NCI-H524 (cell line): ENCODE results near the gene PTPMT1.
A peak's percentile ranks its signal among the peaks of the same experiment; 100 is the strongest.
"Not testable (repeated sequence)": the region's sequence is repeated elsewhere in the genome, so short reads cannot be mapped to it uniquely, and the experiment has no call there.

Experiments
- DNase-seq, 2 experiments: peaks; one replicate each; lab custom pipeline; 2025; lab: John Stamatoyannopoulos, UW

Gene PTPMT1

DNA sequence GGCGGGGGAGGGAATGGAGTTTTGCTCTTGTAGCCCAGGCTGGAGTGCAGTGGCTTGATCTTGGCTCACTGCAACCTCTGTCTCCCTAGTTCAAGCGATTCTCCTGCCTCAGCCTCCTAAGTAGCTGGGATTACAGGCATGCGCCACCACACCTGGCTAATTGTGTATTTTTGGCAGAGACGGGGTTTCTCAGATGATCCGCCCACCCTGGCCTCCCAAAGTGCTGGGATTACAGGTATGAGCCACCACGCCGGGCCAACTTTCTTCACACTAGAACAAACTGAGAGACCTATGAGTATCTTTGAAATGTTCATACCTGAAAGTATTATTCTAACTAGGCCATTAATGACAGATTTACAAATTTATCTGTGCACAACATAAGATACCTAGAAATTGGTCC lies 19.1 kb upstream of the PTPMT1 start:
- not testable (repeated sequence) for DNase-seq

DNA sequence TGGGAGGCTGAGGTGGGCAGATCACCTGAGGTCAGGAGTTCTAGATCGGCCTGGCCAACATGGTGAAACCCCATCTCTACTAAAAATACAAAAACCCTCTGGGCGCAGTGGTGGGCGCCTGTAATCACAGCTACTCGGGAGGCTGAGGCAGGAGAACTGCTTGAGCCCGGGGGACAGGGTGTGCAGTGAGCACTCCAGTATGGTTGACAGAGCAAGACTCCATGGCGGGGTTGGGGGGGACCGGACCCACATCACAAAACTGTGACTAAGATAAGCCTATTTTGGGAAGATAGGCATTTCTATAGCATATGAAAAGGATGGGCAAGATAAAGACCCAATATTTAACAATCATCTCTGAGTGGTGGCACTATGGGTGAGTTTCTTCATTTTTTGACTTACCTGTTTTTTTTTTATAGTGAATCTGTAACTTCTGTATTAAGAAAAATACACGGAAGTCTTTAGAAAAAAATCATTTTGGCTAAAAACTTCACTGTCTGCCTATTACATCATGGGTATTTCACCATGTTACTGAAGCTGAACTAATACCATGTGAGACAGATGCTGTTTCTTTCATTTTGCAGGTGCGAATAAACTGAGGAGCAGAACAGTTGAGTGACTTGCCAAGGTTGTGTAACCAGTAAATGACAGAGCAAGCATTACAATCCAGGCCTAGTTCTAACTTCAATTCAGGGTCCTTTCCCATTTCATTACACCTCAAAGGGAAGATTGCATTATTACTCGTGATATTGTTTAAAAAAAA lies 14.9 kb upstream of the PTPMT1 start:
- DNase-seq, result no peak

DNA sequence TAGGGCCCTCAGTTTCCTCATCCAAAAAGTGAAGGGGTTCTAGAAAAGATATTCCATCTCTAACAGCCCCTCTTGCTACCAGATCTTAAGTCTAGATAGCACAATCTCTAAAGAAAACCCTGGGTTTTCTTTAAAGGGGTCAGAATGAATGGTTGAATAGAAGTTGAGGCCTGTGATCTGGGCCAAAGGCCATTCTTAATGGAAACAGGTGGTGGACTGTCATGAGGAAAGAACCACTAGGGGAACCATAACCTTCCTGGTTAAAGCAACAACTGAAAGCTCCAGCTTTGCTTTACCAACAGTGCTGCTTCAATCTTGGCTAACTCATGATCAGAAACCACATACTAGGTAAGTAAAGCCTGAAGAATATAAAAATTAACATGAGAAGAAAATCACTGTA lies 14.3 kb upstream of the PTPMT1 start:
- DNase-seq, result peak in 1 of 2 experiments; percentile 12

DNA sequence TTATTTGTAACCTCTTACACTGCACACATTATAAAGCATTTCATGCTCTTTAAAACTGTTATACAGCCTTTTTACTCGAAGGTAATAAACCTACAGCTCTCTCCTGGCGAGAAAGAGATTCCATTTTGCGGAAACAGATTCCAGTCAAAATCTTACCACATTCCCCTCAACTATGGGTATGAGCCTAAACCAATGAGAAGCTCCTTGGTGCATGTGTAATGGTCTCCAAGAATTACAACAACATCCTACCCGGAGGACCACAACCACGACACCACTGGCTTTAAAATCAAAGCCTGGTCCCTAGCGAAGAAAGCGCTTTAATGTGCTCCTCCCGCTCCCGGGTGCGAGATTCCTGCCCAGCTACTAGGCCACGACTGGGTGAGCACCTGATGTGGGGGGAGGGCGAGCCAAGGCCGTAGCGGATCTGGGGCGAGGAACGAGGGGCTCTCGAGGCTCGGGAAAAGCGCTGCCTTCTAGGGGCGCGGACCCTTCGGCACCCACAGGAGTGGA lies 13.3 kb upstream of the PTPMT1 start:
- DNase-seq, result peak in 1 of 2 experiments; percentile 25

DNA sequence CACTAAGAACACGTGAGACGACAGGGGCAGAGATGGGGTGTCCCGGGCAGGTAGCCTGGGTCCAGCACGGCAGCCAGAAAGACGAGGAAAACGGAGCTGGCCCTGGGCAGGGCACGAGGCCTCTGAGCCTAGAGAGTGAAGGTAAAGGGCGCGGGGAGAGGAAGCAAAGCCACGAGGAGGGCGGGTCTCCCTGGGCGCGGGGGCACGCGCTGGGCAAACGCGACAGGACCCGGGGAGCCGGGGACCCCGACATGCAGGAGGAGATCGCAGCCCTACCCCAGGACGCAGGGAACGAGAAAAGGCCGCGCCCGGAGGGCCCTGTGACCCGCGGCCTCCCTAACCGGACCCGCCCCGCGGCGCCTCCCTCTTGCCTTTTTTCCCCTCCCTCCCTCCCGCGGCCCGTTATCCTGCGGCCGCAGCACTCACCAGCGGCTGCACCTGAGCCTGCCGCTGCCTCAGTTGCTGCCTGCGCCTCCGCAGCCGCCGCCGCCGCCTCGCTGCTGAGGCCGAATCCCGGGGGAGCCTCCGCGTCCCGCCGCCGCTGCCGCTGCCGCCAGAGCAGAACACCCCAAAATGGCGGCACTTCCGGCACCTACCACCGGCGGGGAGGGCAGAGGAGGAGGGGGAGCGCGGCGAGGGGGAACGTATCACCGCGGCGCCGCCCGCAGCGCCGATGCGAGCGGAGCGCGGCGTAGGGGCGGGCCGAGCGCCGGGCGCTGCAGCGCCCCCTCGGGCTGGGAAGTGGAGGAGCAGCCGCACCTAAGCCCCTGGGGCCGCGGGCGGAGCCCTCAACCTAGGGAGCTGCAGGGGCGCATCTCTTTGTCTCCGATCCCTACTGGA lies 12.6 kb upstream of the PTPMT1 start, which contains the start of gene CELF1:
CELF1 (minus strand) TSS at position 567 of the 840 bp plus-strand sequence. CDS start 53,609 bp downstream, outside the sequence.
- DNase-seq, result peak; percentile 68 to 89

DNA sequence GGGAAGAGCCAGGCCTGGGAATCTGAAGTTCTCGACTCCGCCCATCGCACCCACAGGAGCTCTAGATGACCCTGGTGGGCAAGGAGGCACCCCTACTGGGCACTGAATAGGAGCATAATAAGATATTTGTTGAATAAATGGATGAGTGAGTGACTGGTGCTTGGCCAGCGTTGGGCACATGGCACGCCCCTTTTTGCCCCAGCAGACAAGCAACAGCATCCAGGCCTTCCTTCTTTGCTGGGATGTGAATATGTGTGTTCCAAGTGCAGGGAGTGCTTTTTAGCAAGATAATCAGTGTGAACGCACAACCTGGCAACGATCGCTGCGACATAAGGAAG lies 12.0 kb upstream of the PTPMT1 start:
- DNase-seq, result no peak

DNA sequence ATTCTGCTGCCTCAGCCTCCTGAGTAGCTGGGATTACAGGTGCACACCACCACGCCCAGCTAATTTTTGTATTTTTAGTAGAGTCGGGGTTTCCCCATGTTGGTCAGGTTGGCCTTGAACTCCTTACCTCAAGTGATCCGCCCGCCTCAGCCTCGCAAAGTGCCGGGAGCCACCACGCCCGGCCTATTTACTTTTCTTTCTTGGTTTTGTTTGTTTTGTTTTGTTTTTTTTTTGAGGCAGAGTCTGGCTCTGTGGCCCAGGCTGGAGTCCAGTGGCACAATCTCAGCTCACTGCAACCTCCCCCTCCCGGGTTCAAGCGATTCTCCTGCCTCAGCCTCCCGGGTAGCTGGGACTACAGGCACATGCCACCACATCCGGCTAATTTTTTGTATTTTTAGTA lies 8.4 kb upstream of the PTPMT1 start:
- not testable (repeated sequence) for DNase-seq

DNA sequence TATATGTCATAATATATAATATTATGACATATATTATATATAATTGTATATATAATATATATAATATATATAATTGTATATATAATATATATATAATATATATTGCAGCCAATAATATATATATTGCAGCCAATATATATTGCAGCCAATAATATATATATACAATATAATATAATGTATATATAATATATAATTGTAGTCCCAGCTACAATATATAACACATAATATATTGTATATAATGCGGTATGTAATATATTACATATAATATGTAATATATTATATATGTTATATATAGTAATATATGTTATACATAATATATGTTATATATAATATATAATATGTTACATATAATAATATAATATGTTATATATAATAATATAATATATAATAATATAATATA lies 6.7 kb upstream of the PTPMT1 start:
- no peak for DNase-seq

DNA sequence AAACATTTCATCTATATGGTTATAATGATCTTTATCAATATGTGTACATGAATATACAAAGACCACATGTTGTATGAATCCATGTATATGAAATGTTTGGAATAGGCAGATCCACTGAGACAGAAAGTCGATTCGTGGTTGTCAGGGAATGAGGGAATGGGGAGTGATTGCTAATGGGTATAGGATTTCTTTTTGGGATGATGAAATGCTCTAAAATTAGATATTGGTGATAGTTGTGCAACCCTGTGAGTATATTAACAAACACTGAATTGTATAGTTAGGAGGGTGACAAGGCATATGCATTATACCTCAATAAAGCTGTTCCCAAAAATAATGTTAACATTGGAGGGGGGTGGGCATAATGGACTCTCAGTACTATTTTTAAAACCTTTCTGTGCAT lies 5.0 kb upstream of the PTPMT1 start:
- DNase-seq, result no peak

DNA sequence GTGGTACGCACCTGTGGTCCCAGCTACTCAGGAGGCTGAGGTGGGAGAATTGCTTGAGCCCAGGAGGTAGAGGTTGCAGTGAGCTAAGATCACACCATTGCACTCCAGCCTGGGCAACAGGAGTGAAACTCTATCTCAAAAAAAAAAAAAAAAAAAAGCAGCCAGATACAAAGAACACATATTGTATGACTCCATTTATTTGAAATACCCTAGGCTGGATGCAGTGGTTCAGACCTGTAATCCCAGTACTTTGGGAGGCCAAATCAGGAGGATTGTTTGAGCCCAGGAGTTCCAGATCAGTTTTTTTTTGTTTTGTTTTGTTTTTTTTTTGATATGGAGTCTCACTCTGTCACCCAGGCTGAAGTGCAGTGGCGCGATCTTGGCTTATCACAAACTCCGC lies 3.0 kb upstream of the PTPMT1 start:
- not testable (repeated sequence) for DNase-seq

DNA sequence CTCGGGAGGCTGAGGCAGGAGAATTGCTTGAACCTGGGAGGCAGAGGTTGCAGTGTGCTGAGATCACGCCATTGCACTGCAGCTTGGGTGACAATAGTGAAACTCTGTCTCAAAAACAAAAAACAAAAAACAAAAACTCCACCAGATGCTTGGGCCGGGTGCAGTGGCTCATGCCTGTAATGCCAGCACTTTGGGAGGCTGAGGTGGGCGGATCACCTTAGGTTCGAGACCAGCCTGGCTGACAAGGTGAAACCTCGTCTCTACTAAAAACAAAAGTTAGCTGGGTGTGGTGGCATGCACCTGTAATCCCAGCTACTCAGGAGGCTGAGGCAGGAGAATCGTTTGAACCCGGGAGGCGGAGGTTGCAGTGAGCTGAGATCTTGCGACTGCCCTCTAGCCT lies 1.0 kb upstream of the PTPMT1 start:
- DNase-seq, result not testable (repeated sequence)

DNA sequence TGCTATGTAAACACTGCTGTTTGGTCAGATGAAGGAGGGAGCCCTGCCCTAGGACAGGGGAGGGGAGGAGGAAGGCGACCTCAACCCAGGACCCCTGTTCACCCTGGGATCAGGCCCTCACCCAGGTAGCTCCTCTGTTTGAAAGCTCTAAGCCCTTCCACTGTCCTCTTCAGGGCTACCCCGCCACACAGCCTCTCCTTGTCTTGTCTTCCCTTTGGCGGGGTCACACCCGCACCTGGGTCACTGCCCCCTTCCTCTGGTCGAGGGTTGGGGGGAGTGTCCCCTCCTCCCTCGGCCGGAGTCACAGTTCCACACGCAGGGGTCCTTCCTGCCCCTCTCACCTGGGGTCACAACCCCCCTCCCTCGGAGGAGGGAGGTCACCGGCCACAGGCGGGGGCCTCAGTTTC lies 463 bp upstream of the PTPMT1 start:
- DNase-seq, result no peak

DNA sequence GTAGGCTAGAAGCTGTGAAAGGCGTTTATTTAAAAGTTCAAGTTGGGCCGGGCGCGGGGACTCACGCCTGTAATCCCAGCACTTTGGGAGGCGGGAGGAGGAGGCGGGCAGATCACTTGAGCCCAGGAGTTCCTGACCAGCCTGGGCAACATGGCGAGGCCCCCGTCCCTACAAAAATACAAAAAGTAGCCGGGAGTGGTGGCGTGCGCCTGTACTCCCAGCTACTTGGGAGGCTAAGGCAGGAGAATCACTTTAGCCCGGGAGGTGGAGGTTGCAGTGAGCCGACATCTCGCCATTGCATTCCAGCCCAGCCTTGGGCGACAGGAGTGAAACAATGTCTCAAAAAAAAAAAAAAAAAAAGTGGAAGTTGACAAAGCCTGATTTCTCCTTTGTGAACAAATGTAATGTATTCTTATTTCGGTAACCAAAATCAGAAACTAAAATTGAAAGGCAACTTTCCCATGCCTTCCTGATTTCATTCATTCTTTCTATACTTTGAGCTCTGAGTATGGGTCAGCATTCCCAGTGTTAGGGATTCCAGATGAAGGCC lies 825 bp downstream of the PTPMT1 start:
- DNase-seq, result no peak

DNA sequence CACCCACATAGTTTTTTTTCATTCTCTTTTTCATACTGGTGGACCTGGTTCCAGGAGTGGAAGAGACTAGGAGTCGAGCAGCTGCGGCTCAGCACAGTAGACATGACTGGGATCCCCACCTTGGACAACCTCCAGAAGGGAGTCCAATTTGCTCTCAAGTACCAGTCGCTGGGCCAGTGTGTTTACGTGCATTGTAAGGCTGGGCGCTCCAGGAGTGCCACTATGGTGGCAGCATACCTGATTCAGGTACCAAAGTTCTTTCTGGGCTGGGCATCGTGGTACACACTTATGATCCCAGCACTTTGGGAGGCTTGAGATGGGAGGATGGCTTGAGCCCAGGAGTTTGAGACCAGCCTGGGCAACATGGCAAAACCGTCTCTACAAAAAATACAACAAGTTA lies 4.2 kb downstream of the PTPMT1 start:
- DNase-seq, result no peak

DNA sequence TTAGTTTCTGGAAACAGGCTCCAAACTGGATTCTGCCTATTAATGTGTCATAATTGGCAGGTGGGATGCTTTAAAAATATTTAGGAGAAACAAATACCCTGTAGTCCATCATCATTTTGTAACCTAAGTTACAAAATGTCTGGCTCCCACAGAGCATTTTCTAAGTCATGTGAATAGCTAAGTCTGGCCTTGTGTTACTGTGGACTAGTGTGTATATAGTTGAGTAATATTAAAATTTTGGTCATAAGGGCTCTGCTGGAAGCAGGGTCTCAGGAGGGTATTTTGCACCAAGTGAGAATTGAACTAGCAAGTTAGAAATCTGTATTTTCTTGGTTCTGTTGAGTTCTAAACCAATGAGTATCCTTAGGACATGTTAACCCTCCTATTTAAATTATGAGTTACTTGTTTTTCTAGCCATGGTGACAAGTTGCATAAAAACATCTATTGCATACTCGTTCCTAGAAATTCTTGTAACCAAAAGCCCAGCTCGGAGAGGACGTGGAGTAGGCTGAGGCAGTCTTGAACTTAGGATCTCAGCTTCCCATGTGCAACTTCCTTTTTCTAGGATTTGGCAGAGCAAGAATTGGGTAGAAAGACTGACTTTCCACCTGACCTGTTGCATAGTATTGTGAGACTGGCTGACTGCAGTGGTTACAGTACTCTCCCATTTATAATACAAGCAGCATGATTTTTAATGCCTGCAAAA lies 5.4 kb downstream of the PTPMT1 start:
- no peak for DNase-seq

DNA sequence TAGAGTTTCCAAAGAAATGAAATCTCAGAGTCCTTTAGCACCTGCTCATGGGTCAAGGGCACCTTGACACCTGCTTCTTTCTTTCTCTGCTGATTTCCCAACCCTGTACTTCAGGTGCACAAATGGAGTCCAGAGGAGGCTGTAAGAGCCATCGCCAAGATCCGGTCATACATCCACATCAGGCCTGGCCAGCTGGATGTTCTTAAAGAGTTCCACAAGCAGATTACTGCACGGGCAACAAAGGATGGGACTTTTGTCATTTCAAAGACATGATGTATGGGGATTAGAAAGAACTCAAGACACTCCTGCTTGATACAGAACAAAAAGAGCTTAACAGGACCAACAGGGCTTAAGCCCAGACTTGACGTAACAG lies 5.9 kb downstream of the PTPMT1 start:
- DNase-seq, result no peak

DNA sequence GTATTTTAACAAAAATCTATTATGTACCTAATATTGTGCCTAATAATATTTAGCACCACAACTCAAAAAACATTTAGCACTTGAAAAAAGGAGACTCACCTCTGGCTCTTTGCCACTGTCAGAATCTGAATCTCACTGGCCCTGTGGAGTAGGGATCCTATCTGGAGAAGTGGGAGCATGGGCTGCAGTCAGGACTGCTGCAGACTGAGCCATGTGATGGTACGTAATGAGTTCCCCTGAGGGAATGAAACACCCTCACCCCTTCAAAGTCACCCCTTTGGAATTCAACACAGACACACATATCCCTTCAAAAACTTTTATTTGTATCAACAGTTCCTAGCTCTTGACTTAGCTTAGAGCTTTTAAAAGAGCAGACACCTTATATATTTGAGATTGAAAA lies 6.5 kb downstream of the PTPMT1 start:
- DNase-seq, result no peak

DNA sequence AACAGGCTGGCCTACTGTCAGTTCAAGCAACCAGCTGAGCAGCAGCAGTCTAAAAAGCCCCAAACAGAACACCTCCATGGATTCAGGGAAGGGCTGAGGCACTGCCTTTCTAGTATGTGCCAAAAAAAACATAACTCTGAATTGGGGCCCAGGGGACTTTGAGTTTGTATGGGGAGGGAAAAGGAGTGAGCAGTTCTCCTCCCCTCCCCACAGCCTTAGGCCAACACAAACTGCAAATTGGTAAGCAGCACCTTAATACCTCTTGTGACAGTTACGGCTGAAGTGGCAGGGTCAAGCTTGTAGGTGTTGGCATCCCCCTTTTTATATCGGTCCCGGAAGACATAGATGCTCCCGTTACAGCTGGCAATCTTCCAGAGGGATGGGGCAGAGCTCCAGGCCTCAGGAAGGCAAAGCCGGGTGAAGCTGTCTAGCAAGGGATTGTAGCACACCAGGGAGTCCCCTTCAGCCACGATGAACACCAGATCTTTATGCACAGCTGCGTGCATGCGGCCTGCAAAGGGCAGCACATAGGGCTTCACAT lies 7.4 kb downstream of the PTPMT1 start:
- no peak for DNase-seq

DNA sequence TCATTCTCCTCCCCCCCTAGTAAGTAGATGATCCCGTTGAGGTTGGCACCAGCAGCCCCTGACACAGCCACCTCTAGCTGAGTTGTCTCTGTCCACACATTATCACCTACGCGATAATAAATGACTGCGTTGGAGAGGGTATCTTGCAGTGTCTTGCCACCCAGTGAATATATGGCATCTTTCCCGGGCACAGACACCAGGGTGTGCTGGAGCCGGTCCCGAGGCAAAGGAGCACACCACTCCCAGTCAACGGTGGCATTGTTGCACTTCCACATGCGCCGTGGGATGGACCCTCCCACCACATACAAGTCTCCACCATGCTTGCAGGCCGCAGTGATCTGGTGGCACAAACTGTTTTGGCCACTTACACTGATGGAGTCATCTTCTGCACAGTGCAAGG lies 7.9 kb downstream of the PTPMT1 start:
- DNase-seq, result no peak

DNA sequence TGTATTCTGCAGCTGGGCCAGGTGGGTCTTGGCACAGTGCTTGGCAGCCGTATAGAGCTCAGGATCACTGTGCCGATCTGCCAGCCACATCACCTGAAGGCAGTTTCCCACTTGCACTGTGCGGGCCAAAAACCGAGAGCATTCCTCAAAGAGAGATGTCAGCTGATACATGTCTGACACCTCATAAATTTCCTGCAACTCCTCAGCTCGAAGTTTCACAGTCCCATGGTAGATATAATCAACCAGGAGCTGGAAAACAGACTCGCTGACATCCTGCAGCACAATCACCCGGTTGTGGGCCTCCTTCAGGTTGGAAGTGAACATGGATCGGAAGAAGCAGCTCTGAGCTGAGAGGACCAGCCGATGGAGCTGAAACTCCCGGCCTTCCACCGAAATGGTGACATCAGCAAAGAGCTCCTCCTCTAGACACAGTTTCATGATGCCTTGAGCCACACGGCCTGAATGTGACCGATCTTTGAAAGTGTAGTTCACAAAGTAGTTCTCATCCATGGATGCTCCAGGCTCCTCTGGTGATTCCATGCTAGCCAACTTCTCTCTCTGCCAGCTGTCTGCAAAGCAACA lies 12.2 kb downstream of the PTPMT1 start:
- no peak for DNase-seq
